ENCODE results near the gene FARP1. TPM values are rescaled to one million over a fixed set of nuclear protein-coding genes. Genes with fewer than 3 reads are reported as not detected.

The FARP1 gene
- total and polyA plus RNA-seq, 8 donors: 11.6 to 319 (median 70.3) TPM

- Histone ChIP-seq H3K27me3 (no peaks in the 10 kb centered on the region), H3K4me1 (peaks cover 0 to 5% (median 0%) of the 10 kb centered on the region in 4 donors), H3K9me3 (no peaks in the 10 kb centered on the region), H3K36me3 (no peaks in the 10 kb centered on the region), H3K27ac (no peak overlapping the region), H3K4me3 (no peak overlapping the region)
- intact Hi-C loops (cut with DNase I; ENCODE audit: low total_unique reads): no loop called here
- WGBS, 5 donors: 87 to 97% (median 87%) methylated on average over 1 of the region's 1 CpG
- DNase-seq: no peak
- TF ChIP-seq POLR2AphosphoS5 (IDR thresholded peaks at IDR 0.05): no peak
- no peak for TF ChIP-seq POLR2A (IDR thresholded peaks at IDR 0.05)
- TF ChIP-seq EP300 (IDR thresholded peaks at IDR 0.05): no peak
- TF ChIP-seq CTCF (IDR thresholded peaks at IDR 0.05): no peak
Measured at GRCh38 chr13:98347756-98348155, 204.9 kb downstream of the FARP1 start.

- Histone ChIP-seq H3K36me3 (no peaks in the 10 kb centered on the region), H3K9me3 (no peaks in the 10 kb centered on the region), H3K4me3 (no peak overlapping the region), H3K27ac (no peak overlapping the region), H3K4me1 (peaks cover 0 to 5% (median 0%) of the 10 kb centered on the region in 4 donors), H3K27me3 (no peaks in the 10 kb centered on the region)
- intact Hi-C loops (cut with DNase I; ENCODE audit: low total_unique reads): no loop called here
- TF ChIP-seq EP300 (IDR thresholded peaks at IDR 0.05) (no peak), POLR2A (IDR thresholded peaks at IDR 0.05) (no peak), CTCF (IDR thresholded peaks at IDR 0.05) (no peak), POLR2AphosphoS5 (IDR thresholded peaks at IDR 0.05) (no peak)
- WGBS, 5 donors: 57 to 78% (median 72%) methylated on average over 16 of the region's 16 CpGs
- DNase-seq: peak in 1 of 2 donors; percentile 28
Measured at GRCh38 chr13:98348466-98349200, 205.7 kb downstream of the FARP1 start.

GRCh38 chr13:98349731-98350305 is 206.9 kb downstream of the FARP1 start:
- WGBS, 5 donors: 70 to 77% (median 73%) methylated on average over 11 of the region's 11 CpGs
- no peak for TF ChIP-seq POLR2AphosphoS5 (IDR thresholded peaks at IDR 0.05)
- TF ChIP-seq EP300 (IDR thresholded peaks at IDR 0.05): no peak
- TF ChIP-seq CTCF (IDR thresholded peaks at IDR 0.05): peak in 1 of 7 experiments; percentile 25
- no peak for TF ChIP-seq POLR2A (IDR thresholded peaks at IDR 0.05)
- Histone ChIP-seq H3K36me3 (no peaks in the 10 kb centered on the region), H3K27ac (no peak overlapping the region), H3K9me3 (no peaks in the 10 kb centered on the region), H3K4me1 (peaks cover 0 to 5% (median 0%) of the 10 kb centered on the region in 4 donors), H3K4me3 (no peak overlapping the region), H3K27me3 (no peaks in the 10 kb centered on the region)
- DNase-seq: peak; percentile 44 to 74
- intact Hi-C loops (cut with DNase I; ENCODE audit: low total_unique reads): no loop called here

- Histone ChIP-seq H3K27ac (no peak overlapping the region), H3K4me3 (no peak overlapping the region), H3K36me3 (no peaks in the 10 kb centered on the region), H3K4me1 (peaks cover 0 to 5% (median 0%) of the 10 kb centered on the region in 4 donors), H3K27me3 (no peaks in the 10 kb centered on the region), H3K9me3 (no peaks in the 10 kb centered on the region)
- no peak for DNase-seq
- intact Hi-C loops (cut with DNase I; ENCODE audit: low total_unique reads): no loop called here
- WGBS, 5 donors: 85 to 90% (median 89%) methylated on average over 9 of the region's 9 CpGs
- no peak for TF ChIP-seq EP300 (IDR thresholded peaks at IDR 0.05)
- TF ChIP-seq CTCF (IDR thresholded peaks at IDR 0.05): no peak
- TF ChIP-seq POLR2A (IDR thresholded peaks at IDR 0.05): no peak
- TF ChIP-seq POLR2AphosphoS5 (IDR thresholded peaks at IDR 0.05): no peak
Measured at GRCh38 chr13:98350746-98351330, 207.9 kb downstream of the FARP1 start.
